ENCODE measurements around the gene XXYLT1.

GRCh38 chr3:195117978-195118581 is 152.9 kb downstream of the XXYLT1 start:
- TF ChIP-seq REST (IDR thresholded peaks at IDR 0.05) (no peak), CTCF (IDR thresholded peaks at IDR 0.05) (no peak), CBX8 (IDR thresholded peaks at IDR 0.05) (no peak), JUNB (IDR thresholded peaks at IDR 0.05) (no peak), ZC3H11A (IDR thresholded peaks at IDR 0.05) (no peak), SMC3 (IDR thresholded peaks at IDR 0.05) (no peak), JUN (IDR thresholded peaks at IDR 0.05) (no peak), POLR2A (IDR thresholded peaks at IDR 0.05; ENCODE audit: low read length) (no peak), POLR2AphosphoS2 (conservative IDR thresholded peaks at IDR 0.05; ENCODE audit: low read length) (no peak), HDAC2 (IDR thresholded peaks at IDR 0.05) (no peak), MYC (IDR thresholded peaks at IDR 0.05; ENCODE audit: borderline replicate concordance, low read length) (no peak), NPAS2 (CRISPR knock-in tag; IDR thresholded peaks at IDR 0.05; ENCODE audit: borderline replicate concordance) (no peak)

Measured in A549 (cell line).